BE2C (cell line): ENCODE results near the gene MCHR1.
A peak's percentile ranks its signal among the peaks of the same experiment; 100 is the strongest.
"Not testable (repeated sequence)": the region's sequence is repeated elsewhere in the genome, so short reads cannot be mapped to it uniquely, and the experiment has no call there.

Experiments used
- DNase-seq: peaks from one replicate; pipeline ENCODE4 v3.0.0-alpha.2; 2020
- H3K27me3 ChIP-seq: fragments of 250-450 bp; sonication (Bioruptor Pico); 2 replicates; pipeline ENCODE4 v1.5.1; 2020; ENCODE audit warnings: mild to moderate bottlenecking
- H3K36me3 ChIP-seq: fragments of 250-450 bp; sonication (Bioruptor Pico); 2 replicates; pipeline ENCODE4 v1.5.1; 2020; ENCODE audit warnings: mild to moderate bottlenecking
- H3K4me1 ChIP-seq: fragments of 250-450 bp; sonication (Bioruptor Pico); 2 replicates; pipeline ENCODE4 v1.5.1; 2020
- H3K4me3 ChIP-seq: 2 replicates; pipeline ENCODE4 v1.5.1; 2011; ENCODE audit warnings: low read depth, low read length
- H3K9me3 ChIP-seq: fragments of 250-450 bp; sonication (Bioruptor Pico); 2 replicates; pipeline ENCODE4 v1.5.1; 2020
- CTCF ChIP-seq: IDR thresholded peaks from 2 replicates; pipeline ENCODE4 v1.5.1; 2012; ENCODE audit warnings: mild to moderate bottlenecking, low read depth, low read length

Gene MCHR1

GRCh38 chr22:40718250-40719204 lies 39.2 kb downstream of the MCHR1 start:
- DNase-seq: no peak
- peaks cover 9% of the 10 kb centered on the region for H3K4me1 ChIP-seq

GRCh38 chr22:40719599-40719998 lies 40.3 kb downstream of the MCHR1 start:
- H3K27me3 ChIP-seq: no peaks in the 10 kb centered on the region
- TF ChIP-seq CTCF: no peak

More at GRCh38 chr22:40718250-40719204, 39.2 kb downstream of the MCHR1 start:
- no peaks in the 10 kb centered on the region for H3K9me3 ChIP-seq
- no peak for TF ChIP-seq CTCF
- no peaks in the 10 kb centered on the region for H3K27me3 ChIP-seq
- no peaks in the 10 kb centered on the region for H3K36me3 ChIP-seq
- no peak overlapping the region for H3K4me3 ChIP-seq

GRCh38 chr22:40720156-40720537 lies 40.9 kb downstream of the MCHR1 start:
- not testable (repeated sequence) for H3K9me3 ChIP-seq, DNase-seq, H3K27me3 ChIP-seq, H3K4me1 ChIP-seq, H3K36me3 ChIP-seq, H3K4me3 ChIP-seq

More at GRCh38 chr22:40719599-40719998, 40.3 kb downstream of the MCHR1 start:
- H3K36me3 ChIP-seq: no peaks in the 10 kb centered on the region
- no peak for DNase-seq
- peaks cover 9% of the 10 kb centered on the region for H3K4me1 ChIP-seq
- H3K4me3 ChIP-seq: no peak overlapping the region
- no peaks in the 10 kb centered on the region for H3K9me3 ChIP-seq

GRCh38 chr22:40720538-40721256 lies 41.4 kb downstream of the MCHR1 start:
- no peaks in the 10 kb centered on the region for H3K36me3 ChIP-seq
- no peak overlapping the region for H3K4me3 ChIP-seq
- peaks cover 9% of the 10 kb centered on the region for H3K4me1 ChIP-seq
- DNase-seq: no peak
- H3K9me3 ChIP-seq: no peaks in the 10 kb centered on the region
- no peaks in the 10 kb centered on the region for H3K27me3 ChIP-seq
- no peak for TF ChIP-seq CTCF

GRCh38 chr22:40721266-40721665 lies 42.0 kb downstream of the MCHR1 start:
- Histone ChIP-seq H3K27me3 (no peaks in the 10 kb centered on the region), H3K4me3 (no peak overlapping the region), H3K9me3 (no peaks in the 10 kb centered on the region), H3K4me1 (peaks cover 9% of the 10 kb centered on the region), H3K36me3 (no peaks in the 10 kb centered on the region)
- peak; percentile 53 for DNase-seq
- TF ChIP-seq CTCF: no peak

- Histone ChIP-seq H3K36me3 (no peaks in the 10 kb centered on the region), H3K9me3 (no peaks in the 10 kb centered on the region), H3K27me3 (no peaks in the 10 kb centered on the region), H3K4me3 (no peak overlapping the region), H3K4me1 (peaks cover 9% of the 10 kb centered on the region)
- TF ChIP-seq CTCF: no peak
- DNase-seq: no peak
Measured at GRCh38 chr22:40723396-40723933, 44.2 kb downstream of the MCHR1 start.
